KOPT-K1 (cell line): ENCODE results near the gene PUM1.
"Not testable (repeated sequence)": the region's sequence is repeated elsewhere in the genome, so short reads cannot be mapped to it uniquely, and the experiment has no call there.

Experiments used
- H3K27ac ChIP-seq: fragments of 200-600 bp; sonication (generic); 2 replicates; pipeline ENCODE4 v1.5.1; 2016; ENCODE audit warnings: antibody characterized with exemption, mild to moderate bottlenecking, low read depth, low read length; ENCODE audit not compliant: poor library complexity, severe bottlenecking
- H3K36me3 ChIP-seq: fragments of 200-600 bp; sonication (generic); 2 replicates; pipeline ENCODE4 v1.5.1; 2017; ENCODE audit warnings: antibody characterized with exemption, mild to moderate bottlenecking, low read length, moderate library complexity; ENCODE audit not compliant: insufficient read depth
- H3K9me3 ChIP-seq: fragments of 200-600 bp; sonication (generic); 2 replicates; pipeline ENCODE4 v1.5.1; 2017; ENCODE audit warnings: antibody characterized with exemption, low read length, mild to moderate bottlenecking; ENCODE audit not compliant: insufficient read depth, poor library complexity, severe bottlenecking

Gene PUM1, protein sequence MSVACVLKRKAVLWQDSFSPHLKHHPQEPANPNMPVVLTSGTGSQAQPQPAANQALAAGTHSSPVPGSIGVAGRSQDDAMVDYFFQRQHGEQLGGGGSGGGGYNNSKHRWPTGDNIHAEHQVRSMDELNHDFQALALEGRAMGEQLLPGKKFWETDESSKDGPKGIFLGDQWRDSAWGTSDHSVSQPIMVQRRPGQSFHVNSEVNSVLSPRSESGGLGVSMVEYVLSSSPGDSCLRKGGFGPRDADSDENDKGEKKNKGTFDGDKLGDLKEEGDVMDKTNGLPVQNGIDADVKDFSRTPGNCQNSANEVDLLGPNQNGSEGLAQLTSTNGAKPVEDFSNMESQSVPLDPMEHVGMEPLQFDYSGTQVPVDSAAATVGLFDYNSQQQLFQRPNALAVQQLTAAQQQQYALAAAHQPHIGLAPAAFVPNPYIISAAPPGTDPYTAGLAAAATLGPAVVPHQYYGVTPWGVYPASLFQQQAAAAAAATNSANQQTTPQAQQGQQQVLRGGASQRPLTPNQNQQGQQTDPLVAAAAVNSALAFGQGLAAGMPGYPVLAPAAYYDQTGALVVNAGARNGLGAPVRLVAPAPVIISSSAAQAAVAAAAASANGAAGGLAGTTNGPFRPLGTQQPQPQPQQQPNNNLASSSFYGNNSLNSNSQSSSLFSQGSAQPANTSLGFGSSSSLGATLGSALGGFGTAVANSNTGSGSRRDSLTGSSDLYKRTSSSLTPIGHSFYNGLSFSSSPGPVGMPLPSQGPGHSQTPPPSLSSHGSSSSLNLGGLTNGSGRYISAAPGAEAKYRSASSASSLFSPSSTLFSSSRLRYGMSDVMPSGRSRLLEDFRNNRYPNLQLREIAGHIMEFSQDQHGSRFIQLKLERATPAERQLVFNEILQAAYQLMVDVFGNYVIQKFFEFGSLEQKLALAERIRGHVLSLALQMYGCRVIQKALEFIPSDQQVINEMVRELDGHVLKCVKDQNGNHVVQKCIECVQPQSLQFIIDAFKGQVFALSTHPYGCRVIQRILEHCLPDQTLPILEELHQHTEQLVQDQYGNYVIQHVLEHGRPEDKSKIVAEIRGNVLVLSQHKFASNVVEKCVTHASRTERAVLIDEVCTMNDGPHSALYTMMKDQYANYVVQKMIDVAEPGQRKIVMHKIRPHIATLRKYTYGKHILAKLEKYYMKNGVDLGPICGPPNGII

GRCh38 chr1:31065310-31066217 lies at the start of gene PUM1:
TSS of gene PUM1 (minus strand) at chr1:31065717. CDS start at chr1:31059566, 6,151 bp downstream.
- no peaks in the 10 kb centered on the region for H3K9me3 ChIP-seq
- H3K36me3 ChIP-seq = peaks cover 15% of the 10 kb centered on the region
- peak within 1 kb of the TSS; percentile 84 for H3K27ac ChIP-seq

- Histone ChIP-seq H3K36me3 (no peaks in the 10 kb centered on the region), H3K27ac (no peak overlapping the region), H3K9me3 (no peaks in the 10 kb centered on the region)
Observed at GRCh38 chr1:31112266-31112935, 46.9 kb upstream of the PUM1 start.

DNA sequence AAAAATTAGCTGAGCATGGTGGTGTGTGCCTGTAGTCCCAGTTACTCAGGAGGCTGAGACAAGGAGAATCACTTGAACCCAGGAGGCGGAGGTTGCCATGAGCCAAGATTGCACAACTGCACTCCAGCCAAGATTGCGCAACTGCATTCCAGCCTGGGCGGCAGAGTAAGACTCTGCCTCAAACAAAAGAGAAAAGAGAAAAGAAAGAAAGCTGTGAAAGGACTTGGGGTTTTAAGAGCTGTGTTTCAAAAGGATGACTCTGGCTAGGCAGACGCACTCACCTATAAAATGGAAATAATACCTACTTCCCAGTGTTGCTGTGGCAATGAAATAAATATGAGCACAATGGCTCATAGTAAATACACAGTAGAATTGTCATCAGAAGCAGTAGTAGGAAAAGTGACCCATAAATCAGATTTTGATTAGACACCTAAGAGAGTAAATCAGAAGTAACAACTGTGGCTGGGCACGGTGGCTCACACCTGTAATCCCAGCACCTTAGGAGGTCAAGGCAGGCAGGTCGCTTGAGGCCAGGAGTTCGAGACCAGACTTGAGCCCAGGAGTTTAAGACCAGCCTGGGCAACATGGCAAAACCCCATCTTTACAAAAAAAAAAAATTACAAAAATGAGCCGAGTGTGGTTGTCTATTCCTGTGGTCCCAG lies 45.9 kb upstream of the PUM1 start:
- no peak overlapping the region for H3K27ac ChIP-seq
- H3K9me3 ChIP-seq = no peaks in the 10 kb centered on the region
- no peaks in the 10 kb centered on the region for H3K36me3 ChIP-seq

- no peaks in the 10 kb centered on the region for H3K36me3 ChIP-seq
- no peaks in the 10 kb centered on the region for H3K9me3 ChIP-seq
- H3K27ac ChIP-seq = no peak overlapping the region
Observed at GRCh38 chr1:31110846-31111245, 45.3 kb upstream of the PUM1 start.

GRCh38 chr1:31108861-31109260 lies 43.3 kb upstream of the PUM1 start:
- Histone ChIP-seq H3K9me3 (no peaks in the 10 kb centered on the region), H3K27ac (no peak overlapping the region), H3K36me3 (no peaks in the 10 kb centered on the region)

DNA sequence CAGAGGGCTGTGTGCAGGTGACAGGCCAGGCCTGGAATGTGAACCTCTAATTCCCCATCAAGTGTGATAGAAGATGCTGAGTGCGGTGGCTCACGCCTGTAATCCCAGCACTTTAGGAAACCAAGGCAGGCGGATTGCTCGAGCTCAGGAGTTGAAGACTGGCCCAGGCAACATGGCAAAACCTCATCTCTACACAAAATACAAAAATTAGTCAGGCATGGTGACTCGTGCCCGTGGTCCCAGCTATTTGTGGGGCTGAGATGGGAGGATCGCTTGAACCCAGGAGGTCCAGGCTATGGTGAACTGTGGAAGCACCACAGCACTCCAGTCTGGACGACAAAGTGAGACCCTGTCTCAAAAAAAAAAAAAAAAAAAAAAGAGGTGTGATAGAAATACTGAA lies 40.1 kb upstream of the PUM1 start:
- no peaks in the 10 kb centered on the region for H3K9me3 ChIP-seq
- no peak overlapping the region for H3K27ac ChIP-seq
- no peaks in the 10 kb centered on the region for H3K36me3 ChIP-seq

- no peak overlapping the region for H3K27ac ChIP-seq
Observed at GRCh38 chr1:31102501-31102950, 37.0 kb upstream of the PUM1 start.

DNA sequence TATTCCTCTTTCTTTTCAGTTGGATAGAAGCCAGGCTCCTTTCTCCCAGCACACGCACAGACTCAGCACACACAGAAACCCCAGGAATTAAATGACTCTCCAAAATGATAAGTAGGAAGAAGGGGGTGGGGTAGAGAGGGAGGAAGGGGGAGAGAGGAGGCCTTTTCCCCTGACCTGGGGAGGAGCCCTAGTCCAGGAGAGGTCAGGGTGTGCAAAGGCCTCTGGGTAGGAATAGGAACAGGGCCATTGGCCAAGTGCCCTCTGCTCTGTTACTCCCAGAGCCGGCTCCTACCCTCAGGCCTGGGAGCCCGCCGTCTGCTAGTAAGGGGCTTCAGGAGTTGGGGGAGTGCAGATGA lies 35.6 kb upstream of the PUM1 start:
- H3K9me3 ChIP-seq = no peaks in the 10 kb centered on the region
- no peaks in the 10 kb centered on the region for H3K36me3 ChIP-seq
- H3K27ac ChIP-seq = no peak overlapping the region

More at GRCh38 chr1:31102501-31102950, 37.0 kb upstream of the PUM1 start:
- H3K9me3 ChIP-seq = no peaks in the 10 kb centered on the region
- no peaks in the 10 kb centered on the region for H3K36me3 ChIP-seq

DNA sequence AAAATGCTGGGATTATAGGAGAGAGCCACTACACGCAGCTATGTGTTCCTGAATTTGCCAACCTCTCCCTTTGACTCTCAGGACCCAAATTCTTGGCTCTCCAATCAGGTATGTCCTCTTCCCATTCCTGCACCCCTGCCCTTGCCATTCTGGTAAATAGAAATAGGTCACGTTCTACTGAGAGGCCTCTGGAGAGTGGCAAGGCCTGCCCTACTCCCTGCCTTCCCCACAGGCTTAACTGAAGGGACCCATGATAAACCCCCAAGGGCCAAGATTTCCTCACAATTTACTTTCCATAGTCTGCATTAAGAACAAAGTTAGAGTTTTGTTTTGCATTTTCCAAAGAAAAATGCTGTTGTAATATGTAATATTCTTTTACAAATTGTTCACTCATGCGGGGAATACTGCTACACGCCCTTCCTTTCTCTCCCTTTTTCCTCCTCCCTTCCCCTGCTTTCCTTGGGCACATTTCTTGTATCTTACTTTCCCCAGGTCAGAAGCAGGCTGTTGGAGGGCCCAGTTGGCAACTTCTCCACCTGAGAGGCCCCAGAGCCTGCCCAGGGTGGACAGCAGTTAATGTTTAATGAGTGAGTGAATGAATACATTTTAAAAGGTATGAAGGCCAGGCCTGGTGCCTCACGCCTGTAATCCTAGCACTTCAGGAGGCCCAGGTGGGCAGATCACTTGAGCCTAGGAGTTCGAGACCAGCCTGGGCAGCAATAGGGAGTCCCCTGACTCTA lies 33.9 kb upstream of the PUM1 start:
- H3K36me3 ChIP-seq = no peaks in the 10 kb centered on the region
- no peak overlapping the region for H3K27ac ChIP-seq
- no peaks in the 10 kb centered on the region for H3K9me3 ChIP-seq

DNA sequence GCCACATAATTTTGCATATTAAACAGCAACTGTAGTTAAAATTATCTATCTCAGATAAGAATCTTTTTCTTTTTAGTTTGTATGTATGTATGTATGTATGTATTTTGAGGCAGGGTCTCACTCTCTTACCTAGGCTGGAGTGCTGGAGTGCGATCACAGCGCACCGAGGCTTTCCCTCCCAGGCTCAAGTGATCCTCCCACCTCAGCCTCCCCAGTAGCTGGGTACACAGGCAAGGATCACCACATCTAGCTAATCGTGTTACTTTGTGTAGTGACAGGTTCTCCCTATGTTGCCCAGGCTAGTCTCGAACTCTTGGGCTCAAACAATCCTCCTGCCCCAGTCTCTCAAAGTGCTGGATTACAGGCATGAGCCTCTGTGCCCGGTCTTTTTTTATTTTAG lies 30.5 kb upstream of the PUM1 start:
- Histone ChIP-seq H3K9me3 (no peaks in the 10 kb centered on the region), H3K27ac (no peak overlapping the region), H3K36me3 (no peaks in the 10 kb centered on the region)

DNA sequence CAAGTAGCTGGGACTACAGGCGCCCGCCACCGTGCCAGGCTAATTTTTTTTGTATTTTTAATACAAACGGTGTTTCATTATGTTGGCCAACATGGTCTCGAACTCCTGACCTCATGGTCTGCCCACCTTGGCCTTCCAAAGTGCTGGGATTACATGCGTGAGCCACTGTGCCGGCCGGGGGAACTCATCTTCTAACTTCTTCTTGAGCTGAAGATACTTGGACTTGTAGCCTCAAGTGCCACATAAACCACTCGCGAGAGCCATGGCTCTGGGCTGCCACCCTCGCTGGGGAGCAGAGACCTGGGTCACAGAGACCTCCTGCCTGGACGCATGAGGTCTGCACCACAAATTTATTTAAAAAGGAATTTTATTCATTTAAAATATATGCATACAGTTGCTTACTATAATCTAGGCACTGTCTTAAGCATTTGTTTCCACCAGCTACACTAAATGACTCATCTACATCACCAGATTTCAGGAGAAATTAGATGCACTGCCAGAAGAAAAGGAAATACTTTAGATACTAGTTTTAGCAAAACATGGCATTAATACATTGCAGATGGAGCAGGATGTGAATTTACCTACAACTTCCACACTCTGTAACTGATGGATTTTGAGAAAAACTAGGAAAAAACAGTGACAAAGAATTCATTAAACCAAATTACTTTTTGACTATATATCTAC lies 29.9 kb upstream of the PUM1 start:
- no peaks in the 10 kb centered on the region for H3K9me3 ChIP-seq
- H3K36me3 ChIP-seq = no peaks in the 10 kb centered on the region
- H3K27ac ChIP-seq = no peak overlapping the region

DNA sequence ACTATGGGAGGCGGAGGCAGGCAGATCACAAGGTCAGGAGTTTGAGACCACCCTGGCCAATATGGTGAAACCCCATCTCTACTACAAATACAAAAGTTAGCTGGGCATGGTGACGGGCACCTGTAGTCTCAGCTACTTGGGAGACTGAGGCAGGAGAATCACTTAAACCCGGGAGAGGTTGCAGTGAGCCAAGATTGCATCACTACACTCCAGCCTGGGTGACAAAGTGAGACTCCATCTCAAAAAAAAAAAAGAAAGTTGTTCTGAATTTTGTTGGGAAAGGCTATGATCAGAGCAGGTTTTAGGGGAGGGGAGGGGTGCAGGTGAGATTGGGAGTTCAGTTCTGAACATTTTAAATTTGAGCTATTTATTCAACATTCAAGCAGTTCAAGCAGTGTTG lies 22.6 kb upstream of the PUM1 start:
- H3K9me3 ChIP-seq, H3K27ac ChIP-seq: not testable (repeated sequence)

More for the DNA sequence above, 22.6 kb upstream of the PUM1 start:
- not testable (repeated sequence) for H3K36me3 ChIP-seq
